Ovary (tissue), 9 donors: ENCODE data around the gene MBD5. TPM values are rescaled to one million over a fixed set of nuclear protein-coding genes. Genes with fewer than 3 reads are reported as not detected.

ENCODE experiments used
- DNase-seq, 5 donors: peaks; one replicate each; pipeline ENCODE4 v3.0.0-alpha.2; 2019 to 2020
- H3K27ac ChIP-seq, 2 donors: fragments of 200-600 bp; one replicate each; pipeline versions ENCODE4 v1.5.1 to v1.8.0; 2019 to 2022
- H3K27me3 ChIP-seq: fragments of 200-600 bp; one replicate; pipeline ENCODE4 v1.8.0; 2022
- H3K36me3 ChIP-seq: fragments of 200-600 bp; sonication (generic); one replicate; pipeline ENCODE4 v1.5.1; 2019
- H3K4me1 ChIP-seq: one replicate; pipeline ENCODE4 v1.8.1; 2013; ENCODE audit warnings: mild to moderate bottlenecking, moderate library complexity; ENCODE audit not compliant: insufficient read depth
- H3K4me3 ChIP-seq: fragments of 200-600 bp; sonication (generic); one replicate; pipeline ENCODE4 v1.5.1; 2017
- H3K9me3 ChIP-seq, 2 donors: fragments of 200-600 bp in 1 of 2; sonication (generic) in 1 of 2; one replicate each; pipeline versions ENCODE4 v1.5.1 to v1.8.1; 2013 to 2019; ENCODE audit warnings: mild to moderate bottlenecking in 1 of 2, moderate library complexity in 1 of 2
- EP300 ChIP-seq: sonication (generic); formaldehyde crosslinking; IDR thresholded peaks from one replicate; pipeline ENCODE4 v1.6.1; 2017; ENCODE audit warnings: antibody characterized with exemption
- POLR2A ChIP-seq: fragments of 450-650 bp; IDR thresholded peaks from one replicate; pipeline ENCODE4 v1.6.1; 2017; ENCODE audit warnings: antibody characterized with exemption, mild to moderate bottlenecking, moderate library complexity
- WGBS, 3 donors: extraction: QIAGEN DNeasy Blood & Tissue Kit in 1 of 3; methylation state at CpG; one replicate each; pipeline versions ENCODE4 v1.1.5 to v1.1.7; 2013 to 2017; 5-methylcytosine and 5-hydroxymethylcytosine counted together
- intact Hi-C, 4 donors: fragments of 100-400 bp; cut with DNase I; formaldehyde crosslinking; loops; one replicate each; pipeline versions ENCODE4 v1.11.0 to v1.15.1; 2022 to 2023
- polyA plus RNA-seq, 2 donors: library from polyadenylated mRNA; stranded (reverse); fragments of 200-250 nt in 1 of 2; fragments of 350-450 nt in 1 of 2; fragmentation: Illumina TruSeq in 1 of 2; extraction: RNeasy Lipid Tissue Mini Kit (QIAGEN cat#74804) in 1 of 2; gene quantifications; one replicate each; pipeline ENCODE4 v1.2.3, GENCODE V29; 2013 to 2014
- total RNA-seq, 7 donors: library from RNA; depleted of rRNA in 2 of 7; stranded (reverse); fragments of >200 nt in 2 of 7; fragmentation: NEBNext Ultra II Directional in 3 of 7; extraction: Animal tissue kit (Norgen Biotek cat#: 25700) in 3 of 7; gene quantifications; one replicate each; pipeline versions ENCODE4 v1.1.0 to v1.2.4, GENCODE V29; 2016 to 2023
- TF ChIP-seq, protein P1 (sequence below), 3 donors: fragments of 450-650 bp in 2 of 3; fragments of 200-600 bp in 1 of 3; IDR thresholded peaks; one replicate each; pipeline versions ENCODE4 v1.5.1 to v1.8.0; 2016 to 2022; ENCODE audit warnings: antibody characterized with exemption in 3 of 3, mild to moderate bottlenecking in 1 of 3
- donor health status: DM: no; HTN: no; CAD: no; lungs with moderate emphysema.
- donor health status: DM: no; HTN: no; CAD: no.
- donor health status: Bipolar disorder and iron deficiency.
- donor health status: DM: yes; HTN: yes; CAD: no.
- donor health status: DM: no; HTN: no; CAD: no.
- donor health status: DM: yes; HTN: yes; CAD: no.

MBD5 gene
- total and polyA plus RNA-seq, 9 donors: 8.5 to 66.3 (median 45.8) TPM

DNA sequence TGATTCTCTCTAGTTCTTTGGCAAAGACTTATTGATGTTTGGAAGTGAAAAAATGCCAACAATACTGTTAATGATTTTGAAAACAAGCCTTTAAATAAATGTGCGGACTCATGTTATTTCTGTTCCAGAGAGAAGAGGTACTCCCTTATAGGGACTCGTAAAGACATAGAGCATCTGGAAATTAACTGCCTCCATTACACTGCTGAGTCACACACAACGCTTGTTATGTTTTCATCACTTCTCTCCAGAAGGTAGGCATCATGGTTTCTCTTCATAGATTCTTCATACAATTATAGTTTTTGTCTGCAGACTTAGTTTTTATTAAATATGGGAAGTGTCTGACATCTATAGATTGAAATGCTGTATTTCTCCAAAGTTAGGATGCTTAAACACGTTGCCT lies 321.2 kb downstream of the MBD5 start:
- TF ChIP-seq, protein P1, sequence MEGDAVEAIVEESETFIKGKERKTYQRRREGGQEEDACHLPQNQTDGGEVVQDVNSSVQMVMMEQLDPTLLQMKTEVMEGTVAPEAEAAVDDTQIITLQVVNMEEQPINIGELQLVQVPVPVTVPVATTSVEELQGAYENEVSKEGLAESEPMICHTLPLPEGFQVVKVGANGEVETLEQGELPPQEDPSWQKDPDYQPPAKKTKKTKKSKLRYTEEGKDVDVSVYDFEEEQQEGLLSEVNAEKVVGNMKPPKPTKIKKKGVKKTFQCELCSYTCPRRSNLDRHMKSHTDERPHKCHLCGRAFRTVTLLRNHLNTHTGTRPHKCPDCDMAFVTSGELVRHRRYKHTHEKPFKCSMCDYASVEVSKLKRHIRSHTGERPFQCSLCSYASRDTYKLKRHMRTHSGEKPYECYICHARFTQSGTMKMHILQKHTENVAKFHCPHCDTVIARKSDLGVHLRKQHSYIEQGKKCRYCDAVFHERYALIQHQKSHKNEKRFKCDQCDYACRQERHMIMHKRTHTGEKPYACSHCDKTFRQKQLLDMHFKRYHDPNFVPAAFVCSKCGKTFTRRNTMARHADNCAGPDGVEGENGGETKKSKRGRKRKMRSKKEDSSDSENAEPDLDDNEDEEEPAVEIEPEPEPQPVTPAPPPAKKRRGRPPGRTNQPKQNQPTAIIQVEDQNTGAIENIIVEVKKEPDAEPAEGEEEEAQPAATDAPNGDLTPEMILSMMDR (IDR thresholded peaks at IDR 0.05): no peak
- TF ChIP-seq POLR2A: no peak
- TF ChIP-seq EP300: no peak
- H3K27ac ChIP-seq: no peak overlapping the region
- H3K4me1 ChIP-seq: no peaks in the 10 kb centered on the region
- H3K36me3 ChIP-seq: no peaks in the 10 kb centered on the region
- no peak overlapping the region for H3K4me3 ChIP-seq
- H3K9me3 ChIP-seq: no peaks in the 10 kb centered on the region
- DNase-seq: no peak
- intact Hi-C loops: no loop called here
- H3K27me3 ChIP-seq: no peaks in the 10 kb centered on the region
- WGBS, 3 donors: 53 to 66% (median 64%) methylated on average over 4 of the region's 4 CpGs

DNA sequence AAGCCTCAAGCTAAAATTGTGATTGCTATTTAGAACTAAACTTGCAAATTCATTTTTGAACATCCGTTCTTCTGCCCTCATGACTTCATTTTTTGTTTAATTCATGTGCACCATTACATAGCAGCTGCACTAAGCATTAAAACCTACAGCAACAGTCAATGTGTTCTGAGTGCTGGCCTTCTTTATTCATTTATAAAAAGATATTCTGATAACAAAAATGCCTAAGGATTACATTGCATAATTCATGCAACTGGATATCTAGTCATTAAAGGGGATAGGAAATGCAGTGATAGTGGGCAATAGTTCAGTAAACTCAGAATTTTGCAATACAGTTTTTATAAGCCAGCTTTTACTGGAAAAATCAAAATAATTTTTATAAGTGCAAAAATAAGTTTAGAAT lies 329.3 kb downstream of the MBD5 start:
- intact Hi-C loops: no loop called here
- H3K4me3 ChIP-seq: no peak overlapping the region
- no peaks in the 10 kb centered on the region for H3K4me1 ChIP-seq
- WGBS, 3 donors: 82 to 95% (median 95%) methylated on average over 1 of the region's 1 CpG
- TF ChIP-seq, protein P1 (IDR thresholded peaks at IDR 0.05): no peak
- TF ChIP-seq EP300 (no peak), POLR2A (no peak)
- no peaks in the 10 kb centered on the region for H3K9me3 ChIP-seq
- no peaks in the 10 kb centered on the region for H3K27me3 ChIP-seq
- no peak overlapping the region for H3K27ac ChIP-seq
- no peaks in the 10 kb centered on the region for H3K36me3 ChIP-seq
- DNase-seq: no peak

DNA sequence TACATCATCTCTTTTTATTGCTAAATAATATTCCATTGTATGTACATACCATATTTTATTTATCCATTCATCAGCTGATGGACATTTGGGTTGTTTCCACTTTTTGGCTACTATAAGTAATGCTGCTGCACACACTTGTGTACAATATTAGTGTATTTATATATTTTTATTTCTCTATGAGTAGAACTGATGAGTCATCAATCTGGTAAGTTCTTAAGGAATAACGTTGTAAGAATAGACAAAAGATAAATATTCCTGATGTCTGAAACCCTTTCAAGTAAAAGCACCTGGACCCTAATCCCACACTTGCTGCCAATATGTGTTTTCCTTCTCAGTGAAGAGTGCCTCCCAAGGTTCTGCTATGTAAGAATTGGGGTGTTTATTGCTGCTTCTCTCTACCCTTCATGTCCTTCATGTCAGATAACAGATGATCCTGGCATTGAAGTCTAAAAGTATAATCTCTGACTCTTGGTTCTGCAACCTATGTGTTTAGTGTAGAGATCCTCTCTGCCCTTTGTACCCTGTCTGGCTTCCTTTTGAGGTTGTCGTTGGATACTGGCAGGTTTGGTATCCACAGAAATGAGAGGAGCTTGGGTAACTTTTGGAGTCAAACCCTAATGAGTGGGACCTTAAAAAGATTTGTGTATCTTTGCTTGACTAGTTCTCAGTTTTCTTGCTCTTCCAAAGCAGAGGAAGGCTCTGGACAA lies 330.7 kb downstream of the MBD5 start:
- H3K9me3 ChIP-seq: no peaks in the 10 kb centered on the region
- 63 to 74% (median 65%) methylated on average over 2 of the region's 2 CpGs for WGBS, 3 donors
- no peak for DNase-seq
- intact Hi-C loops: no loop called here
- H3K27ac ChIP-seq: no peak overlapping the region
- no peaks in the 10 kb centered on the region for H3K4me1 ChIP-seq
- no peaks in the 10 kb centered on the region for H3K36me3 ChIP-seq
- H3K27me3 ChIP-seq: peaks cover 3% of the 10 kb centered on the region
- TF ChIP-seq, protein P1 (IDR thresholded peaks at IDR 0.05): no peak
- TF ChIP-seq EP300 (no peak), POLR2A (no peak)
- no peak overlapping the region for H3K4me3 ChIP-seq

DNA sequence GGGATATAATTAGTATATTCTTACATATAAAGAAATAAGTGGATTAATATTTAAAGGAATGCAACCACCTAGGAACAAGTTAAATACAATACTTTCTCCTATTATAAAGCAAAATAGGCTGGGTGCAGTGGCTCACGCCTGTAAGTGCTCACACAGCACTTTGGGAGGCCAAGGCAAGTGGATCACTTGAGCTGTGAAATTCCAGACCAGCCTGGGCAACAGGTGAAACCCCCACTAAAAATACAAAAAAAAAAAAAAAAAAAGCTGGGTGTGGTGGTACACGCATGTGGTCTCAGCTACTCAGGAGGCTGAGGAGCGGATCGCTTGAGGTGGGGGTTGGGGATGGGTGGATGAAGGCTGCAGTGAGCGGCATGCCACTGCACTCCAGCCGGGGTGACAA lies 337.5 kb downstream of the MBD5 start:
- no peak overlapping the region for H3K4me3 ChIP-seq
- no peak for TF ChIP-seq EP300
- TF ChIP-seq, protein P1 (IDR thresholded peaks at IDR 0.05): no peak
- TF ChIP-seq POLR2A: no peak
- H3K9me3 ChIP-seq: no peaks in the 10 kb centered on the region
- H3K27me3 ChIP-seq: peaks cover 3% of the 10 kb centered on the region
- intact Hi-C loops: no loop called here
- 80 to 82% (median 82%) methylated on average over 6 of the region's 6 CpGs for WGBS, 3 donors
- no peak overlapping the region for H3K27ac ChIP-seq
- H3K36me3 ChIP-seq: no peaks in the 10 kb centered on the region
- no peaks in the 10 kb centered on the region for H3K4me1 ChIP-seq
- no peak for DNase-seq
